GM23248 (cell line): ENCODE data around the gene HOXC13. TPM values are rescaled to one million over a fixed set of nuclear protein-coding genes. Genes with fewer than 3 reads are reported as not detected.

Experiments used
- DNase-seq: peaks from one replicate; pipeline ENCODE4 v3.0.0-alpha.2; 2015
- H2AFZ ChIP-seq: fragments of 200-600 bp; sonication (generic); 2 replicates; pipeline ENCODE4 v1.6.1; 2016; ENCODE audit warnings: antibody characterized with exemption
- H3F3A ChIP-seq: fragments of 200-600 bp; sonication (generic); 2 replicates; pipeline ENCODE4 v1.6.1; 2016; ENCODE audit warnings: mild to moderate bottlenecking, antibody characterized with exemption, mixed run types; ENCODE audit not compliant: insufficient read depth
- H3K27ac ChIP-seq: fragments of 200-600 bp; sonication (generic); 2 replicates; pipeline ENCODE4 v1.5.1; 2016; ENCODE audit warnings: mild to moderate bottlenecking
- H3K27me3 ChIP-seq: fragments of 200-600 bp; sonication (generic); replicated peaks from 2 replicates; pipeline ENCODE4 v1.6.1; 2016; ENCODE audit warnings: mild to moderate bottlenecking; ENCODE audit not compliant: insufficient read depth
- H3K36me3 ChIP-seq: fragments of 200-600 bp; sonication (generic); 2 replicates; pipeline ENCODE4 v1.6.1; 2016; ENCODE audit warnings: low read depth, mild to moderate bottlenecking
- H3K4me1 ChIP-seq: fragments of 200-600 bp; sonication (generic); 2 replicates; pipeline ENCODE4 v1.6.1; 2016; ENCODE audit warnings: mild to moderate bottlenecking; ENCODE audit not compliant: insufficient read depth
- H3K4me2 ChIP-seq: fragments of 200-600 bp; sonication (generic); one replicate; pipeline ENCODE4 v1.6.1; 2016; ENCODE audit warnings: mild to moderate bottlenecking; ENCODE audit not compliant: unreplicated experiment
- H3K4me3 ChIP-seq: fragments of 200-600 bp; sonication (generic); 2 replicates; pipeline ENCODE4 v1.5.1; 2016; ENCODE audit warnings: mild to moderate bottlenecking
- H3K79me2 ChIP-seq: fragments of 200-600 bp; sonication (generic); 2 replicates; pipeline ENCODE4 v1.6.1; 2016; ENCODE audit warnings: mild to moderate bottlenecking; ENCODE audit not compliant: insufficient read depth
- H3K9ac ChIP-seq: fragments of 200-600 bp; sonication (generic); 2 replicates; pipeline ENCODE4 v1.6.1; 2016; ENCODE audit warnings: mild to moderate bottlenecking
- H3K9me2 ChIP-seq: fragments of 200-600 bp; sonication (generic); 2 replicates; pipeline ENCODE4 v1.6.1; 2016; ENCODE audit warnings: mixed run types, mild to moderate bottlenecking, moderate library complexity; ENCODE audit not compliant: insufficient read depth
- H3K9me3 ChIP-seq: fragments of 200-600 bp; sonication (generic); one replicate; pipeline ENCODE4 v1.6.1; 2017; ENCODE audit warnings: low read depth
- H4K20me1 ChIP-seq: fragments of 200-600 bp; sonication (generic); 2 replicates; pipeline ENCODE4 v1.6.0; 2016; ENCODE audit not compliant: insufficient read depth
- EZH2 ChIP-seq: fragments of 200-600 bp; sonication (generic); IDR thresholded peaks from 2 replicates; pipeline ENCODE4 v1.6.1; 2018; ENCODE audit warnings: antibody characterized with exemption, mild to moderate bottlenecking; ENCODE audit not compliant: insufficient read depth, poor library complexity, severe bottlenecking
- EZH2phosphoT487 ChIP-seq: fragments of 200-600 bp; sonication (generic); IDR thresholded peaks from 2 replicates; pipeline ENCODE4 v1.6.1; 2018; ENCODE audit warnings: antibody characterized with exemption, moderate library complexity, mild to moderate bottlenecking, low read depth; ENCODE audit not compliant: insufficient read depth
- WGBS, 2 experiments: methylation state at CpG; one replicate each; pipeline ENCODE4 v1.1.6; 2015 to 2017; ENCODE audit warnings: low lambda C conversion rate in 2 of 2, low coverage in 1 of 2; ENCODE audit errors: missing lambda C conversion rate in 2 of 2; 5-methylcytosine and 5-hydroxymethylcytosine counted together
- in situ Hi-C: fragments of 300-500 bp; cut with MboI; formaldehyde crosslinking; loops from 2 replicates; pipeline ENCODE4 v1.15.0; 2020
- polyA plus RNA-seq: library from polyadenylated mRNA; unstranded; fragments of >200 nt; fragmentation: Nextera tagmentation; extraction: Ambion mirVana; gene quantifications from 2 replicates; pipeline ENCODE4 v1.2.1, GENCODE V29; 2016
- total RNA-seq: library from RNA; depleted of rRNA; stranded (reverse); fragments of >200 nt; shearing (Covaris generic); gene quantifications from 2 replicates; pipeline ENCODE4 v1.2.3, GENCODE V29; 2014

The HOXC13 gene
- total and polyA plus RNA-seq, 2 experiments from 2014 or later, result not detected

GRCh38 chr12:53948650-53949593 is 10.3 kb downstream of the HOXC13 start:
- Histone ChIP-seq H2AFZ (no peak overlapping the region), H3K9ac (no peak overlapping the region), H3K4me3 (no peak overlapping the region), H3K4me2 (no peak overlapping the region), H3K4me1 (no peaks in the 10 kb centered on the region), H4K20me1 (no peaks in the 10 kb centered on the region), H3K9me2 (no peaks in the 10 kb centered on the region), H3K9me3 (no peaks in the 10 kb centered on the region), H3K27me3 (peaks cover 97% of the 10 kb centered on the region), H3K36me3 (no peaks in the 10 kb centered on the region), H3K79me2 (no peaks in the 10 kb centered on the region), H3K27ac (no peak overlapping the region), H3F3A (no peaks in the 10 kb centered on the region)
- 72 to 75% methylated on average over 9 of the region's 9 CpGs for WGBS, 2 experiments
- no peak for DNase-seq
- in situ Hi-C loops, result no loop called here
- TF ChIP-seq EZH2 (no peak), EZH2phosphoT487 (no peak)

DNA sequence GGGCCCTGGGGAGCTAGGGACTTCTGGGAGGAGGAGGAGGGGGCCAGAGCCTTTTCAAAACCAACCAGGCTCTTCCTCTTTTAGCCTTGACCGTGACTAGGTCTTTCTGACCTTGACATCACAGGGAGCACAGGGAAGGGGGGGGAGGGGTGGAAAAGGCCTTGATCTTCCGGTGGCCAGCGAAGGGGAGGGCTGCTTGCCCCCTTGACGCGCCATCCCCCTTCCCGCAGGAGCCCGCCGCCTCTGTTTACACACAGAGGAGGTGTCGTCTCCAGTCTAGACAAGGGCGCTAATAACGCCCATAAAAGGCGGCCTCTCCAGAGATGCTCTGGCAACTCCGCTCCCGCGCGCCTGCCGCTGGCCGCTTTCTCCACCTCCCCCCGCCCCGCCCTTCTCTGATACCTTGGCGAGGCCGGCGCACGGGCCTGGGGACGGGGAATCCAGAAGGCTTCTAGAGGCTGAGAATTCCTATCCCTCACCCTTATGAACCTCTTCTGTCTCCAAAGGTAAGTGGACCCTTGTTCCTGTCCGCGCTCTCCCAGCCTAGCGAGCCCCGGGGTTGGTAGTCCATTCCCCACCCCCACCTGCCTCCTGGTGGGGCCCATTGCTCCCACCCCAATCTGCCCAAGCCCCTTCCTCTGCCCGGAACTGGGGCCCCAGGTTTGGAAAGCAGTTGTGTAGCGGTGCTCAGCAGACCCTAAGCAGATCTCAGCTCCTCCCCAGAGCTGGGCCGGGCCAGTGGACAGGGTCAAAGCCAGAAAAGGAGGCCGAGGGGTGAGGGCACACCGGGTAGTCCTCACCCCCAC is 11.2 kb downstream of the HOXC13 start:
- 8 to 10% methylated on average over 28 to 34 of the region's 34 CpGs for WGBS, 2 experiments
- Histone ChIP-seq H3K9ac (no peak overlapping the region), H3F3A (no peaks in the 10 kb centered on the region), H3K27me3 (peaks cover 97% of the 10 kb centered on the region), H3K79me2 (no peaks in the 10 kb centered on the region), H3K4me2 (no peak overlapping the region), H2AFZ (no peak overlapping the region), H3K9me2 (no peaks in the 10 kb centered on the region), H4K20me1 (no peaks in the 10 kb centered on the region), H3K4me3 (no peak overlapping the region), H3K36me3 (no peaks in the 10 kb centered on the region), H3K9me3 (no peaks in the 10 kb centered on the region), H3K4me1 (no peaks in the 10 kb centered on the region), H3K27ac (no peak overlapping the region)
- TF ChIP-seq EZH2phosphoT487 (no peak), EZH2 (no peak)
- in situ Hi-C loops, result no loop called here
- no peak for DNase-seq

- TF ChIP-seq EZH2phosphoT487 (no peak), EZH2 (peak; percentile 47)
- WGBS, 2 experiments, result 3 to 8% methylated on average over 10 of the region's 10 CpGs
- H3K9ac ChIP-seq, result no peak overlapping the region
- H3K4me3 ChIP-seq, result no peak overlapping the region
- H3K27ac ChIP-seq, result no peak overlapping the region
- in situ Hi-C loops, result no loop called here
- H3K9me3 ChIP-seq, result no peaks in the 10 kb centered on the region
- no peaks in the 10 kb centered on the region for H3F3A ChIP-seq
- H3K27me3 ChIP-seq, result peaks cover 97% of the 10 kb centered on the region
- DNase-seq, result no peak
- H3K4me2 ChIP-seq, result no peak overlapping the region
- no peaks in the 10 kb centered on the region for H3K9me2 ChIP-seq
- no peaks in the 10 kb centered on the region for H4K20me1 ChIP-seq
- H3K36me3 ChIP-seq, result no peaks in the 10 kb centered on the region
- H3K4me1 ChIP-seq, result no peaks in the 10 kb centered on the region
- H2AFZ ChIP-seq, result no peak overlapping the region
- no peaks in the 10 kb centered on the region for H3K79me2 ChIP-seq
Measured at GRCh38 chr12:53950437-53950773, 11.8 kb downstream of the HOXC13 start.

DNA sequence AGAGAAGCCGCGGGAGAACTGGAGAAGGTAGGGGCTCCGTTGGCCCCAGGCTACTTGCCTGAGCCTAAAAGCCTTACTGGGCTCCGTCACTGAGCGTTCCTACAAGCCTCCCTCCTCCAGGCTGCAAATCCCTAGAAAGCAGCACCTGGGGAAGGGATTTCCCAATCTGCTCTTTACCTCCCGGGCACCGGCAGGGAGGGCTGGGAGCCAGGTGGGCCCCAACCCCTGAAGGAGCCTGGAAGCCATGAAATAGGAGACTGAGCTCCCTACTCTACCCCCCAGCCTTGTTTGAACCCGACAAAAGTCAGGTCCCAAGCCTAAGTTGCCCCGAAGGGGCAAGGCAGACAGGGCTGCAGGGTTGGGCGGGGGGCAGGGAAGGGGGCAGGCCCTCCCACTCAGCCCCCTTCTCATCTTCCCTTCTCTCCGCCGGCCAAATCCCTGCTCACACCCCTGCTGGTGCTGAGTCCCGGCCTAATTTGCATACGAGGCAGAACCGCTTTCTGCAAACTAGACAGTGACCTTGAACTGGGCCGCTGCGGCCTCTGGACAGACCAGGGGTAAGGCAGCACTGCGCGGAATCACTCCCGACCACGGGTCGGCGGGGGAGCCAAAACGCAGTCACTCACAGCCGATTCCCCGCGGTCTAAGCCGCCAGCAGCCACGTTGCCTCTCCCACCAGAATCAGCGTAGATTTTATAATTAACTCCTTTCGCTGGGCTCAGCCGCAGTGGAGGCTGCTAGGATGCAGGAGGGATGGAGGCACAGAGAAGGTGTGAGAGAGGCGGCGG is 12.4 kb downstream of the HOXC13 start:
- Histone ChIP-seq H4K20me1 (no peaks in the 10 kb centered on the region), H3K4me2 (no peak overlapping the region), H3K9me2 (no peaks in the 10 kb centered on the region), H3K4me1 (no peaks in the 10 kb centered on the region), H3K79me2 (no peaks in the 10 kb centered on the region), H3K4me3 (no peak overlapping the region), H3K9me3 (no peaks in the 10 kb centered on the region), H3K36me3 (no peaks in the 10 kb centered on the region), H3K27me3 (peaks cover 97% of the 10 kb centered on the region), H3K27ac (no peak overlapping the region), H3K9ac (no peak overlapping the region), H3F3A (no peaks in the 10 kb centered on the region), H2AFZ (no peak overlapping the region)
- in situ Hi-C loops, result no loop called here
- TF ChIP-seq EZH2phosphoT487 (peak; percentile 42; the same call in 1 of the 2 replicates), EZH2 (peak; percentile 70)
- 11 to 14% methylated on average over 32 to 34 of the region's 34 CpGs for WGBS, 2 experiments
- no peak for DNase-seq
